ENCODE measurements around the gene EIF3I.

- TF ChIP-seq, protein P1, sequence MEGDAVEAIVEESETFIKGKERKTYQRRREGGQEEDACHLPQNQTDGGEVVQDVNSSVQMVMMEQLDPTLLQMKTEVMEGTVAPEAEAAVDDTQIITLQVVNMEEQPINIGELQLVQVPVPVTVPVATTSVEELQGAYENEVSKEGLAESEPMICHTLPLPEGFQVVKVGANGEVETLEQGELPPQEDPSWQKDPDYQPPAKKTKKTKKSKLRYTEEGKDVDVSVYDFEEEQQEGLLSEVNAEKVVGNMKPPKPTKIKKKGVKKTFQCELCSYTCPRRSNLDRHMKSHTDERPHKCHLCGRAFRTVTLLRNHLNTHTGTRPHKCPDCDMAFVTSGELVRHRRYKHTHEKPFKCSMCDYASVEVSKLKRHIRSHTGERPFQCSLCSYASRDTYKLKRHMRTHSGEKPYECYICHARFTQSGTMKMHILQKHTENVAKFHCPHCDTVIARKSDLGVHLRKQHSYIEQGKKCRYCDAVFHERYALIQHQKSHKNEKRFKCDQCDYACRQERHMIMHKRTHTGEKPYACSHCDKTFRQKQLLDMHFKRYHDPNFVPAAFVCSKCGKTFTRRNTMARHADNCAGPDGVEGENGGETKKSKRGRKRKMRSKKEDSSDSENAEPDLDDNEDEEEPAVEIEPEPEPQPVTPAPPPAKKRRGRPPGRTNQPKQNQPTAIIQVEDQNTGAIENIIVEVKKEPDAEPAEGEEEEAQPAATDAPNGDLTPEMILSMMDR (IDR thresholded peaks at IDR 0.05), result no peak
- no peak for TF ChIP-seq POLR2A (IDR thresholded peaks at IDR 0.05)
Observed at GRCh38 chr1:32247452-32247851, 25.2 kb downstream of the EIF3I start.
